Ovary (tissue), 3 donors: ENCODE measurements around the gene PELI3.

Source experiments
- CTCF ChIP-seq, 3 donors: fragments of 450-650 bp in 2 of 3; fragments of 200-600 bp in 1 of 3; IDR thresholded peaks; one replicate each; pipeline versions ENCODE4 v1.5.1 to v1.8.0; 2016 to 2022; ENCODE audit warnings: antibody characterized with exemption in 3 of 3, mild to moderate bottlenecking in 1 of 3
- EP300 ChIP-seq: sonication (generic); formaldehyde crosslinking; IDR thresholded peaks from one replicate; pipeline ENCODE4 v1.6.1; 2017; ENCODE audit warnings: antibody characterized with exemption
- donor health status: DM: no; HTN: no; CAD: no.

GRCh38 chr11:66476841-66477251 is 10.1 kb downstream of the PELI3 start:
- TF ChIP-seq CTCF (IDR thresholded peaks at IDR 0.05) (no peak), EP300 (no peak)
